Breast epithelium (tissue), 3 donors: ENCODE measurements around the gene KRTAP4-11.

Source experiments
- POLR2A ChIP-seq: fragments of 450-650 bp; IDR thresholded peaks from one replicate; pipeline ENCODE4 v1.6.1; 2016; ENCODE audit warnings: antibody characterized with exemption, mild to moderate bottlenecking, moderate library complexity
- POLR2AphosphoS5 ChIP-seq, 3 donors: sonication (generic); formaldehyde crosslinking; IDR thresholded peaks; one replicate each; pipeline ENCODE4 v1.6.1; 2017; ENCODE audit warnings: antibody characterized with exemption in 3 of 3
- TF ChIP-seq, protein P1 (sequence below), 3 donors: fragments of 450-650 bp; IDR thresholded peaks; one replicate each; pipeline ENCODE4 v1.5.1; 2016 to 2017; ENCODE audit warnings: antibody characterized with exemption in 3 of 3, mild to moderate bottlenecking in 3 of 3, moderate library complexity in 3 of 3

DNA sequence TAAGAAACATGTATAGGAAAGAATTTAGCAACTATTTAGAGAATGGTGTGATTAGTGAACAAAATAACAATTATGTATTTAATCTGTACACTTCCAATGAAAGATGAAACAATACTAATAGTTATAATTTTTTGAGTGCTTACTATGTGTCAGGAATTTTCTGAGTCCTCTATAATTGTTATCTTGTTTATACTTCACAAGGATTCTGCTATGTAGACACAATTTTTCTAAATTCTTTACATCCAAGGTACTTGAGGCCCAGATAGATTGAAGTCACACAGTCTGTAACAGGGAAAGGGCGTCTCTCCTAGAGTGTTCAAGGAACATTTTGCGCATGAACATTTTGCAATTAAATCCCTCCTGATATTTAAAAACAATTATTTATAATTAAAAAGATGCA is 6.9 kb upstream of the KRTAP4-11 start:
- TF ChIP-seq, protein P1, sequence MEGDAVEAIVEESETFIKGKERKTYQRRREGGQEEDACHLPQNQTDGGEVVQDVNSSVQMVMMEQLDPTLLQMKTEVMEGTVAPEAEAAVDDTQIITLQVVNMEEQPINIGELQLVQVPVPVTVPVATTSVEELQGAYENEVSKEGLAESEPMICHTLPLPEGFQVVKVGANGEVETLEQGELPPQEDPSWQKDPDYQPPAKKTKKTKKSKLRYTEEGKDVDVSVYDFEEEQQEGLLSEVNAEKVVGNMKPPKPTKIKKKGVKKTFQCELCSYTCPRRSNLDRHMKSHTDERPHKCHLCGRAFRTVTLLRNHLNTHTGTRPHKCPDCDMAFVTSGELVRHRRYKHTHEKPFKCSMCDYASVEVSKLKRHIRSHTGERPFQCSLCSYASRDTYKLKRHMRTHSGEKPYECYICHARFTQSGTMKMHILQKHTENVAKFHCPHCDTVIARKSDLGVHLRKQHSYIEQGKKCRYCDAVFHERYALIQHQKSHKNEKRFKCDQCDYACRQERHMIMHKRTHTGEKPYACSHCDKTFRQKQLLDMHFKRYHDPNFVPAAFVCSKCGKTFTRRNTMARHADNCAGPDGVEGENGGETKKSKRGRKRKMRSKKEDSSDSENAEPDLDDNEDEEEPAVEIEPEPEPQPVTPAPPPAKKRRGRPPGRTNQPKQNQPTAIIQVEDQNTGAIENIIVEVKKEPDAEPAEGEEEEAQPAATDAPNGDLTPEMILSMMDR (IDR thresholded peaks at IDR 0.05) = no peak
- no peak for TF ChIP-seq POLR2A
- no peak for TF ChIP-seq POLR2AphosphoS5 (IDR thresholded peaks at IDR 0.05)
